Fibroblast of the aortic adventitia (primary cell): ENCODE measurements around the gene GLCCI1. TPM values are rescaled to one million over a fixed set of nuclear protein-coding genes. Genes with fewer than 3 reads are reported as not detected.
"Not testable (repeated sequence)": the region's sequence is repeated elsewhere in the genome, so short reads cannot be mapped to it uniquely, and the experiment has no call there.

ENCODE experiments used
- DNase-seq: peaks from one replicate; pipeline ENCODE4 v3.0.0-alpha.2; 2010; ENCODE audit warnings: low read depth
- H3K4me3 ChIP-seq: 2 replicates; pipeline ENCODE4 v1.5.1; 2011; ENCODE audit warnings: low read depth, mild to moderate bottlenecking, control low read depth, low read length, moderate library complexity
- total RNA-seq: library from RNA; depleted of rRNA; stranded (reverse); fragments of >200 nt; gene quantifications from 2 replicates; pipeline ENCODE4 v1.2.3, GENCODE V29; 2012; ENCODE audit warnings: low replicate concordance
- TF ChIP-seq, protein P1 (sequence below): IDR thresholded peaks from 2 replicates; pipeline ENCODE4 v1.5.1; 2011; ENCODE audit warnings: mild to moderate bottlenecking, low read length, control low read depth, inconsistent platforms; ENCODE audit not compliant: insufficient read depth

The GLCCI1 gene
- total RNA-seq, 1 donor: 11.7 TPM

DNA sequence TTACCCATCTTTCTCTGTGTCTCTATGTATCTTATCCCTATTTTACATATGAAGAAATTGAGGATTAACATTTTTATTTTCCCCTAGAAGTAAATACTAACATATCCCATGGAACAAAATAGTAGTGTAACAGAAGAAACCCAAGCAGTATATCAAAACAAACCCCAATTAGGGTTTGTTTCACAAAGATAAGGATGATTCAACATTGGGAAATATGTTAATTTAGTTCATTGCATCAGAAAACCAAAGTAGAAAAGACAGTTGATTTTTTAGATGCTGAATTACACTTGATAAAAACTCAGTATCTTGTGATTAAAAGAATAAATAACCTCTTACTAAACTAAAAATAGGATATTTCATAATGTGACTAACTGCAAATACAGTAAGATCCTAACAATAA lies 87.8 kb downstream of the GLCCI1 start:
- DNase-seq: no peak
- TF ChIP-seq, protein P1, sequence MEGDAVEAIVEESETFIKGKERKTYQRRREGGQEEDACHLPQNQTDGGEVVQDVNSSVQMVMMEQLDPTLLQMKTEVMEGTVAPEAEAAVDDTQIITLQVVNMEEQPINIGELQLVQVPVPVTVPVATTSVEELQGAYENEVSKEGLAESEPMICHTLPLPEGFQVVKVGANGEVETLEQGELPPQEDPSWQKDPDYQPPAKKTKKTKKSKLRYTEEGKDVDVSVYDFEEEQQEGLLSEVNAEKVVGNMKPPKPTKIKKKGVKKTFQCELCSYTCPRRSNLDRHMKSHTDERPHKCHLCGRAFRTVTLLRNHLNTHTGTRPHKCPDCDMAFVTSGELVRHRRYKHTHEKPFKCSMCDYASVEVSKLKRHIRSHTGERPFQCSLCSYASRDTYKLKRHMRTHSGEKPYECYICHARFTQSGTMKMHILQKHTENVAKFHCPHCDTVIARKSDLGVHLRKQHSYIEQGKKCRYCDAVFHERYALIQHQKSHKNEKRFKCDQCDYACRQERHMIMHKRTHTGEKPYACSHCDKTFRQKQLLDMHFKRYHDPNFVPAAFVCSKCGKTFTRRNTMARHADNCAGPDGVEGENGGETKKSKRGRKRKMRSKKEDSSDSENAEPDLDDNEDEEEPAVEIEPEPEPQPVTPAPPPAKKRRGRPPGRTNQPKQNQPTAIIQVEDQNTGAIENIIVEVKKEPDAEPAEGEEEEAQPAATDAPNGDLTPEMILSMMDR: no peak
- no peak overlapping the region for H3K4me3 ChIP-seq

DNA sequence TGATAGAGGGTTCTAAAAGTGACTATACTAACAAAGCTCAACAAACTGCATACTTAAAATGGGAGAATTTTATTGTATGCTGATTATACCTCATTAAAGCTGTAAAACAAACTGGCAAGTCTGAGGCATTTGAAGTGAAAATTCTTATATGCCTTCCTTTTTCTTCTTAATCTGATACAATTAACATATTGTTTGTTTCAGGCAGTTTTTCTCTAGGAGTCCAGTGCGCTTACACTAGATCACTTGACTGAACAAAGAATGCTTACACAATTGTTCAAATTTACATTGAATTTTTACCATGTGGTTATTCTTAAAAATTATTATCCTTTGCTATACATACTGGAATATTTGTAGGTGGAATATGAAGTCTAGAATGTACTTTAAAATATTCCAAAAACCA lies 89.0 kb downstream of the GLCCI1 start:
- TF ChIP-seq, protein P1: no peak
- no peak for DNase-seq
- H3K4me3 ChIP-seq: no peak overlapping the region

DNA sequence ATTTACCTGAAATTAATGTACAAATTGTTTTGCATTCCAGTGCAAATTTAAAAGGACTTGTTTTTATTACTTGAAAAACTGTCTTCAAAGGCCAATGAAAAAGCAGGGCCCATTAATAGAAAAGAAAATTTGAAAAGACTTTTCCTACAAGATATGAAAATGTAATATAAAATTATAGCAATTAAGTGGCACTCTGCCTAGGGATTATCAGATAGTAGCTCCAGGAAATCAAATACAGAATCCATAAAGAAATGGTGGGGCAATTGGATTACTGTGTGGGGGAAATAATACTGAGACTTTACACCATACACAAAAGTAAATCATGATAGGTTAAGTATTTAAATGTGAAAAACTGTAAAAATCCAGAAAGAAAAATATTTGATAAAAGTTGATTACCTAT lies 89.7 kb downstream of the GLCCI1 start:
- H3K4me3 ChIP-seq: no peak overlapping the region
- no peak for DNase-seq
- TF ChIP-seq, protein P1: no peak

DNA sequence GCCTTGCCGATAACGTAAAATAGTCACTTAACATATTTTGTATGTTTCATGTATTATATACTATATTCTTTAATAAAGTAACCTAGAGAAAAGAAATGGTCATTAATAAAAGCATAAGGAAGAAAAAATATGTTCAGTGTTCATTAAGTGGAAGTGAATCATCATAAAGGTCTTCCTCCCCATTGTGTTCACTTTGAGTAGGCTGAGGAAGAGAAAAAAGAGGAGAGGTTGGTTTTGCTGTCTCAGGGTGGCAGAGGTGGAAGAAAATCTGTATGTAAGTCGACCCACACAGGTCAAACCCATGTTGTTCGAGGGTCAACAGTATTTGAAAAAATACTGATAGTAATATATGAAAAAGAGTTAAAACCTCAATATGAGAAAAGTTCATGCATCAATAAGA lies 90.3 kb downstream of the GLCCI1 start:
- TF ChIP-seq, protein P1: no peak
- no peak for DNase-seq
- H3K4me3 ChIP-seq: no peak overlapping the region

DNA sequence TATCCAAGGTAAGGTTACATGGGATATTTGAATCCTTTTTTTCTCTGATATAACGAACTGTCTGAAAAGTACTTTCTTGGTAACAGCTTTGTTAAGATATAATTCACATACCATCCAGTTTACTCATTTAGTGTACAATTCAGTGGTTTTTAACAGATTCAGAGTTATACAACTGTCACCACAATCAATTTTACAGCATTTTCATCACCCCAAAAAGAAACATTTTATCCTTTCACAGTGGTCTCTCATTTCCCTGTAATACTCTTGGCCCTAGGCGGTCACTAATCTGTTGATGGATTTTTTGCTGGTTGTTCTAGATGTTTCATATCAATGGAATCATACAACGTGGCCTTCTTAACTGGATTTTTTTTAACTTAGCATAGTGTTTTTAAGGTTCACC lies 91.6 kb downstream of the GLCCI1 start:
- no peak overlapping the region for H3K4me3 ChIP-seq
- TF ChIP-seq, protein P1: no peak
- no peak for DNase-seq

DNA sequence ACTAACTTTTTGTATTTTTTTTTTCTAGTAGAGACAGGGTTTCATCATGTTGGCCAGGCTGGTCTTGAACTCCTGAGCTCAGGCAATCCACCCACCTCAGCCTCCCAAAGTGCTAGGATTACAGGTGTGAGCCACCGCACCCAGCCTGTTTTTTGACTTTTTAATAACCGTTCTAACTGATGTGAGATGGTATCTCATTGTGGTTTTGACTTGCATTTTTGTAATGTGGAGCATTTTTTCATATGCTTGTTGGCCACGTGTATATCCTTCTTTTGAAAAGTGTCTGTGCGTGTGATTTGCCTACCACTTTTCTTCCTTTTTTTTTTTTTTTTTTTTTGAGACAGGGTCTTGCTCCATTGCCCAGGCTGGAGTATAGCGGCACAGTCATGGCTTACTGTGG lies 94.7 kb downstream of the GLCCI1 start:
- H3K4me3 ChIP-seq, DNase-seq: not testable (repeated sequence)

DNA sequence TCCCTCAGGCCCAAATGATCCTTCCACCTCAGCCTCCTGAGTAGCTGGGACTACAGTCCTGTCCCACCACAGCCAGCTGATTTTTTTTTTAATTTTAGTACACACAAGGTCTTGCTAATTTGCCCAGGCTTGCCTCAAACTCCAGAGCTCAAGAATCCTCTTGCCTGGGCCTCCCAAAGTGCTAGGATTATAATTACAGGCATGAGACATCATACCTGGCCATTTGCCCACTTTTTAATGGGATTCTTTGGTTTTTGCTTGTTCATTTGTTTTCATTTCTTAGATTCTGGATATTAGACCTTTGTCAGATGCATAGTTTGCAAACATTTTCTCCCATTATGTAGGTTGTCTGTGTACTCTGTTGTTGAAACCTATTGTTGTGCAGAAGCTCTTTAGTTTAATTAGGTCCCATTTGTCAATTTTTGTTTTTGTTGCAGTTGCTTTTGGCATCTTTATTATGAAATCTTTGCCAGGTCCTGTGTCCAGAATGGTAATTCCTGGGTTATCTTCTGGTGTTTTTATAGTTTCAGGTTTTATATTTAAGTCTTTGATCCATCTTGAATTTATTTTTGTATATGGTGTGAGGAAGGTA lies 95.2 kb downstream of the GLCCI1 start:
- TF ChIP-seq, protein P1: no peak
- DNase-seq: no peak
- H3K4me3 ChIP-seq: no peak overlapping the region

- no peak overlapping the region for H3K4me3 ChIP-seq
- TF ChIP-seq, protein P1: no peak
- DNase-seq: no peak
These were observed 96.2 kb downstream of the GLCCI1 start for GRCh38 chr7:8064828-8065227.
